Stimulated activated CD4-positive, alpha-beta T cell treated with anti-CD3 and anti-CD28 coated beads, Interleukin-1b, Interleukin-23, amount 100 ng/mL, for 48 hours (primary cell): ENCODE data around the gene ZDHHC16.
A peak's percentile ranks its signal among the peaks of the same experiment; 100 is the strongest.
"Not testable (repeated sequence)": the region's sequence is repeated elsewhere in the genome, so short reads cannot be mapped to it uniquely, and the experiment has no call there.

Experiments
- DNase-seq: peaks from one replicate; pipeline ENCODE4 v3.0.0-alpha.2; 2020

The ZDHHC16 gene

GRCh38 chr10:97445722-97446639 lies at the start of gene ZDHHC16, which contains the start of gene EXOSC1:
Gene ZDHHC16, plus strand, starts transcription at chr10:97446175. Its CDS starts 5,501 bp downstream, at chr10:97451676.
Gene EXOSC1, minus strand, starts transcription at chr10:97446006. Its CDS starts 21 bp downstream, at chr10:97445985.
- peak; percentile 94 for DNase-seq

- peak; percentile 41 for DNase-seq
Measured at GRCh38 chr10:97399843-97400545, 46.0 kb upstream of the ZDHHC16 start.

DNA sequence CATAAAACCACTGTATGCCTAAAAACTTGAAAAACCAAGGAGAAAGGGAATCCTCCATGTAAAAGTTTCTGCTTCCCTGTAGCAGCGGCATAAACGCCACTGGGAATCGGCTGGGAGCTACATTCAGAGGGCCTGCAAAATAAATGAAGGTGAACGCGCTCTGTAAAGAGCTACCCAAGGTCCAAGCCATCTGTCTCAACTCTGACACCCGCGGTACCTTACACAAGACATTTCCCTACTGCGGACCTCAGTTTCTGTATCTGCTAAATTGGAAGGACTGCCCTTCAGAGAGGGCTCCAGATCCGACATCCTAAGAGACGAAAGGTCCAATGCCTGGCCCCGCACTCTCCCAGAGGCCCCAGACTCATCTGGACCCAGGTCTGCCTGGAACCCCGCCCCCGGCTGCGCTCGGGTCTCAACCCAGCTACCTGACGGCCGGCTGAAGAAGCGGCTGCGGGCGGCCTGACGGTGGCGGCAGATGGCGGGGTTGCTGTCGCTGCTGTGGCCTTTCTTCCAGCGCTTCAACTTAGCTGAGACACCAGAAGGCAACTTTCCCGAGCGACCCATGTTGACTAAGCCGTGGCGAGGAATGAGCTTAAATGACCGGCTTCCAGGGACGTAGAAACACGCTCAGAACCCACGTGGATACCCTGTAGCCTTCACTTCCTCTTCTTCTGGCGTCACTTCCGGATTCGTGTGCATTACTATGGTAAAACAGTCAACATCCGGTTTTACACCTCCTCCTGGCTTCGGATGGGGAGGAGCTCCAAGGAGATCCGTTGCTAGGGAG lies 45.1 kb upstream of the ZDHHC16 start, which contains the start of gene RRP12:
Gene RRP12 (minus strand): TSS at position 676 of the 790 bp plus-strand sequence. CDS start 109 bp downstream, at position 567.
- DNase-seq: peak; percentile 86

- no peak for DNase-seq
Measured at GRCh38 chr10:97401455-97401919, 44.5 kb upstream of the ZDHHC16 start.

- DNase-seq: no peak
Measured at GRCh38 chr10:97404044-97404443, 41.9 kb upstream of the ZDHHC16 start.

DNA sequence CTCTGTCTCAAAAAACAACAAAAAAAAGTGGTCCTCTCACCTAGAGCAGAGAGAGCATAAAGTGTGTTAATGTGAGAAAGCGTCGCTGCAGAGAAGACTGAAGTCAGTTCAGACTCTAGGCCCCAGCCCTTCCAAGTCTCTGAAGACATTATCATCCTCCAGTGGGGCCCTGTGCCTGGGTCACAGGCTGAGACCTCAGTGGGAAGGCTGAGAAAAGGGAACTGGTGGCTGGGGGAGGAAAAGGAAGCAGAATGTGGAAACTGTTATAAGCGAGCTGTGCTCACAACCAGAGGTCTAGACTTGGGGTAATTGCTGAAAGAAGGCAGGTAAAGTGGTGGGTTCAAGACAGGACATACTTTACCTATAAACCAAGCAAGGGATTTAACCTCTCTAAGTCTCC lies 39.9 kb upstream of the ZDHHC16 start:
- no peak for DNase-seq

GRCh38 chr10:97406483-97406882 lies 39.5 kb upstream of the ZDHHC16 start:
- not testable (repeated sequence) for DNase-seq

DNA sequence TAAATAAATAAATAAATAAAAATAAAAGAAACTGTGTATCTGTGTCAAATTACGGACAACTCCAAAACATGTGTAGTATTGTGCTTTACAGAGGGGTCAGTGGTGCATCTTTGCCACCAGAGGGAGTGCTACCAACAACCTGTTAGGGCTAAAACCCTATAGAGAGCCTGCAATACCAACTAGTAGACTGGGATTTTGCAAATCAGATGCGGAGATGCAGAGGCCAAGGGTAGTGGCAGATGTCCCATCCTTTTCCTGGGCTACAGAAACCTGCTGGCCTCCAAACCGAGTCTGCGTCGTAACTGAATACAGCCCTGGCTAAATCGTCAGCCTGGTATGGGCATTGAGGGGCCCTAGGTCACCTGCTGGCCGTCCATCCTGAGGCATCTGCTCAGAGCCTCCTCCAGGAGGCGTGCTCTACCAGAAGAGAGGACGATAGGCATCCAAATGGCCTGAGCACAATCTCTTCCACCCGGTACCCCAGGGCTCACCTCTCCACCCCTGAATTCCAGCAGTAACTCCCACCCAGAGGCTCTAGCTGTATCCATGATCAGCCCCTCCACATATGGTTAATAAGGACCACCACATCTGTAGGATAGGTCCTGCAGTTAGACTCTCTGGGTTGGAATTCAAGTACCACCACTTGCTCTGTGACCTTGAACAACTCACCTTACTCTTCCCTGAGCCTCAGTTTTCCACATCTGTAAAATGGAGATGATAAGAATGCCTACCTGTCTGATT lies 38.6 kb upstream of the ZDHHC16 start:
- DNase-seq: peak; percentile 65

GRCh38 chr10:97407952-97408248 lies 38.1 kb upstream of the ZDHHC16 start:
- no peak for DNase-seq

- DNase-seq: no peak
Measured at GRCh38 chr10:97408496-97408992, 37.4 kb upstream of the ZDHHC16 start.

- DNase-seq: no peak
Measured at GRCh38 chr10:97411406-97411805, 34.6 kb upstream of the ZDHHC16 start.

- DNase-seq: peak; percentile 84
Measured at GRCh38 chr10:97412891-97413304, 33.1 kb upstream of the ZDHHC16 start.

DNA sequence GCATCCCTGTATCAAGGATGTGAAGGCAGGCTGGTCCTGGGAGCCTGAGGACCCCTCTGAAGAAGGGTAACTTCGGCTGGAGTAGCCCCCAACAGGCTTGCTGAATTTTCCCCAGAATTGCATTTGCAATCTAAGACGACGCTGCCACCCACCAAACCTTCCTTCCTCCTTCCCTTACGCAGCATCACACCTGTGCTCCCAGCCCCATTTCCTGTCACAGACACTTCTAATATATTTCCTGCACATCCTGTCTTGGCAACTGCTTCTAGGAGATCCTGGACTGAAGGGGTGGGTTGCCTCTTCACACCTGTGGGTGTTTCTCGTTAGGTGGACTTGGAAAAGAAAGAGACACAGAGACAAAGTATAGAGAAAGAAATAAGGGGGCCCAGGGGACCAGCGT lies 29.4 kb upstream of the ZDHHC16 start:
- DNase-seq: no peak

DNA sequence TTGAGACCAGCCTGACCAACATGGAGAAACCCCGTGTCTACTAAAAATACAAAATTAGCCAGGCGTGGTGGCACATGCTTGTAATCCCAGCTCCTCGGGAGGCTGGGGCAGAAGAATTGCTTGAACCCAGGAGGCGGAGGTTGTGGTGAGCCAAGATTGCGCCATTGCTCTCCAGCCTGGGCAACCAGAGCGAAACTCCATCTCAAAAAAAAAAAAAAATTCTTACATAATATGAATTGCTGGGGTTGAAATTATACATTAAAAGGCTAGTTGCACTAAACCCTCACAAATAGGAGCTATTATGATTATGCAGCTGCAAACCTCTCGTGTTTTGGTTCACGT lies 22.2 kb upstream of the ZDHHC16 start:
- DNase-seq: not testable (repeated sequence)

DNA sequence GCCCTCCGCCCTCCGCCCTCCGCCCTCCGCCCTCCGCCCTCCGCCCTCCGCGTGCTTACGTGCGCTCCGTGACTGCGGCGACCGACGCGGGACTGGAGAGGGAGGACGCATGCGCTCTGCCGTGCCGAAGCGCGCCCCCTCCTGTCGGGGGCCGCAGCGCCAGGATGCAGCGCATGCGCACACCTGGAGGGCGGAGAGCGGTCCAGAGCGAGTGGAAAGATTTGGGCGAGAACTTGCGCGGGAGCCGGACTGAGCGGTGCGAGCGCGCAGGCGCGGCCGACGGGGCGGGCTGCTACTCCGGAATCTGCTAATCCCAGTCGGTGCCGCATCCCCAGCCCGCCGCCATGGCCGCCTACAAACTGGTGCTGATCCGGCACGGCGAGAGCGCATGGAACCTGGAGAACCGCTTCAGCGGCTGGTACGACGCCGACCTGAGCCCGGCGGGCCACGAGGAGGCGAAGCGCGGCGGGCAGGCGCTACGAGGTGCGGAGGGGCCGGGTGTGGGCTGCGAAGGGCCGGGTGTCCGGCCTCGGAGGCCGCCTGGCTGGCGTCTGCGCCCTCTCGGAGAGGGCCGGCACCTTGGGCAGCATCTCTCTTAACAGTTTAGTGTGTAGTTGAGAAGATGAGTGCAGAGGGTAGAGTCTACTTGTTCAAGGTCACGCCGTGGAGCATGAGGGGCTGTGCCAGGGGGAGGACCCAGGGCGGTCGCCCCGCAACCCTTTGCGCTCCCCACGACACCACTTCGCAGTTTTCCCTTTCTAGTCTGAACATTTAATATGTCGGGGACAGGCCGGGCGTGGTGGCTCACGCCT lies 19.8 kb upstream of the ZDHHC16 start, which contains the start of gene PGAM1:
Gene PGAM1 (plus strand): TSS at position 228 of the 812 bp plus-strand sequence. CDS start 117 bp downstream, at position 345.
- DNase-seq: peak; percentile 96

- DNase-seq: no peak
Measured at GRCh38 chr10:97426776-97427570, 19.0 kb upstream of the ZDHHC16 start.

GRCh38 chr10:97427571-97428179 lies 18.3 kb upstream of the ZDHHC16 start:
- DNase-seq: no peak

- DNase-seq: no peak
Measured at GRCh38 chr10:97428572-97428981, 17.4 kb upstream of the ZDHHC16 start.

DNA sequence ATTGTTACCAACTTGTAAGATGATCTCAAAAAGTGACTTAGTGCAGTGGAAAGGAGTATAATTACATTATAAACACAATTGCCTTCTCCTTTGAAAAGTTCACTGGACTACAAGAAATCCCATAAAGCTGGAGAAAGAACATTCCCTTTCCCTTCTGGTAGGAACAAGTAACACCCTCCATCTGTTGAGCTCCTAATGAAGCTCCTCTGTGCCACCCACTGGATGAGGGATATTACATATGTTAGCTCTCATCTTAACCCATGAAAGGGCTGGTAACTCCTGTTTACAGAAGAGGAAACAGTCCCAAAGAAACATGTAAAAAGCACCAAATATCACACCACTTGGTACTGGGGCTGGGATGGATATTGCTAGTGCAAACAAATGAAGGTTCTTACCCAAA lies 11.9 kb upstream of the ZDHHC16 start:
- no peak for DNase-seq

GRCh38 chr10:97434557-97434956 lies 11.4 kb upstream of the ZDHHC16 start:
- DNase-seq: no peak
